Measurements from ENCODE around the gene GPAT2.

GRCh38 chr2:96074156-96074555 lies 39.4 kb upstream of the GPAT2 start:
- no peak for TF ChIP-seq CTCF (conservative IDR thresholded peaks at IDR 0.05; ENCODE audit: low read length)
- no peak for TF ChIP-seq EZH2phosphoT487 (IDR thresholded peaks at IDR 0.05; ENCODE audit: borderline replicate concordance)
